ENCODE results near the gene FSTL4. TPM values are rescaled to one million over a fixed set of nuclear protein-coding genes. Genes with fewer than 3 reads are reported as not detected.

FSTL4 gene
- total and polyA plus RNA-seq, 2 experiments from 2014 or later, result 1.4 to 2.8 TPM

- TF ChIP-seq REST (IDR thresholded peaks at IDR 0.05; ENCODE audit: unreplicated experiment) (no peak), POLR2AphosphoS5 (IDR thresholded peaks at IDR 0.05; ENCODE audit: low read depth) (no peak), CTCF (conservative IDR thresholded peaks at IDR 0.05; ENCODE audit: low read depth in 2 of 2) (no peak), ETS1 (IDR thresholded peaks at IDR 0.05) (no peak), NANOG (IDR thresholded peaks at IDR 0.05; ENCODE audit: borderline replicate concordance) (no peak)
Measured at GRCh38 chr5:133334796-133335639, 277.3 kb downstream of the FSTL4 start (continued).

GRCh38 chr5:133333326-133334150 lies 278.8 kb downstream of the FSTL4 start:
- peaks cover 39% of the 10 kb centered on the region for H3K4me1 Mint-ChIP-seq
- no peak for ATAC-seq
- TF ChIP-seq ZNF331 (CRISPR knock-in tag; IDR thresholded peaks at IDR 0.05; ENCODE audit: low read depth), result no peak
- TF ChIP-seq REST (IDR thresholded peaks at IDR 0.05; ENCODE audit: unreplicated experiment), result no peak
- no peak for TF ChIP-seq ETS1 (IDR thresholded peaks at IDR 0.05)

More at GRCh38 chr5:133333326-133334150, 278.8 kb downstream of the FSTL4 start:
- Histone ChIP-seq H3K27me3 (ENCODE audit: insufficient read depth) (no peaks in the 10 kb centered on the region), H3F3A (replicated peaks; ENCODE audit: low read depth) (no peaks in the 10 kb centered on the region), H3K4me3 (no peak overlapping the region), H3K36me3 (ENCODE audit: insufficient read depth) (no peaks in the 10 kb centered on the region), H3K4me2 (no peak overlapping the region), H3K27ac (ENCODE audit: low read depth) (no peak overlapping the region), H4K20me1 (replicated peaks; ENCODE audit: insufficient read depth) (no peaks in the 10 kb centered on the region), H3K79me2 (replicated peaks; ENCODE audit: insufficient read depth) (no peaks in the 10 kb centered on the region), H3K4me1 (ENCODE audit: insufficient read depth) (peaks cover 27% of the 10 kb centered on the region), H3K9me2 (ENCODE audit: insufficient read depth) (no peaks in the 10 kb centered on the region), H2AFZ (no peak overlapping the region)
- no peaks in the 10 kb centered on the region for H3K36me3 Mint-ChIP-seq (ENCODE audit: low read depth)
- H3K4me3 Mint-ChIP-seq, result no peak overlapping the region
- no peak for DNase-seq (ENCODE audit: low spot score)
- H3K27ac Mint-ChIP-seq, result no peak overlapping the region
- H3K27me3 Mint-ChIP-seq (ENCODE audit: insufficient read depth, low read depth, poor library complexity), result peaks cover 28% of the 10 kb centered on the region
- no peaks in the 10 kb centered on the region for H3K9me3 Mint-ChIP-seq
